ENCODE data around the gene POLE2.

DNA sequence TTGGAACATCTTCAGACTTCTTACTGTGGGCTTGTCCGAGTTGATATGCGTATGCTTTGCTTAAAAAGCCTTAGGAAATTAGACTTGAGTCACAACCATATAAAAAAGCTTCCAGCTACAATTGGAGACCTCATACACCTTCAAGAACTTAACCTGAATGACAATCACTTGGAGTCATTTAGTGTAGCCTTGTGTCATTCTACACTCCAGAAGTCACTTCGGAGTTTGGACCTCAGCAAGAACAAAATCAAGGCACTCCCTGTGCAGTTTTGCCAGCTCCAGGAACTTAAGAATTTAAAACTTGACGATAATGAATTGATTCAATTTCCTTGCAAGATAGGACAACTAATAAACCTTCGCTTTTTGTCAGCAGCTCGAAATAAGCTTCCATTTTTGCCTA, 80.4 kb downstream of the POLE2 start:
- TF ChIP-seq, protein P1, sequence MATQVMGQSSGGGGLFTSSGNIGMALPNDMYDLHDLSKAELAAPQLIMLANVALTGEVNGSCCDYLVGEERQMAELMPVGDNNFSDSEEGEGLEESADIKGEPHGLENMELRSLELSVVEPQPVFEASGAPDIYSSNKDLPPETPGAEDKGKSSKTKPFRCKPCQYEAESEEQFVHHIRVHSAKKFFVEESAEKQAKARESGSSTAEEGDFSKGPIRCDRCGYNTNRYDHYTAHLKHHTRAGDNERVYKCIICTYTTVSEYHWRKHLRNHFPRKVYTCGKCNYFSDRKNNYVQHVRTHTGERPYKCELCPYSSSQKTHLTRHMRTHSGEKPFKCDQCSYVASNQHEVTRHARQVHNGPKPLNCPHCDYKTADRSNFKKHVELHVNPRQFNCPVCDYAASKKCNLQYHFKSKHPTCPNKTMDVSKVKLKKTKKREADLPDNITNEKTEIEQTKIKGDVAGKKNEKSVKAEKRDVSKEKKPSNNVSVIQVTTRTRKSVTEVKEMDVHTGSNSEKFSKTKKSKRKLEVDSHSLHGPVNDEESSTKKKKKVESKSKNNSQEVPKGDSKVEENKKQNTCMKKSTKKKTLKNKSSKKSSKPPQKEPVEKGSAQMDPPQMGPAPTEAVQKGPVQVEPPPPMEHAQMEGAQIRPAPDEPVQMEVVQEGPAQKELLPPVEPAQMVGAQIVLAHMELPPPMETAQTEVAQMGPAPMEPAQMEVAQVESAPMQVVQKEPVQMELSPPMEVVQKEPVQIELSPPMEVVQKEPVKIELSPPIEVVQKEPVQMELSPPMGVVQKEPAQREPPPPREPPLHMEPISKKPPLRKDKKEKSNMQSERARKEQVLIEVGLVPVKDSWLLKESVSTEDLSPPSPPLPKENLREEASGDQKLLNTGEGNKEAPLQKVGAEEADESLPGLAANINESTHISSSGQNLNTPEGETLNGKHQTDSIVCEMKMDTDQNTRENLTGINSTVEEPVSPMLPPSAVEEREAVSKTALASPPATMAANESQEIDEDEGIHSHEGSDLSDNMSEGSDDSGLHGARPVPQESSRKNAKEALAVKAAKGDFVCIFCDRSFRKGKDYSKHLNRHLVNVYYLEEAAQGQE (IDR thresholded peaks at IDR 0.05; ENCODE audit: unreplicated experiment) = no peak
- TF ChIP-seq EZH2 (IDR thresholded peaks at IDR 0.05; ENCODE audit: low read depth, unreplicated experiment) = no peak
- TF ChIP-seq, protein P2, sequence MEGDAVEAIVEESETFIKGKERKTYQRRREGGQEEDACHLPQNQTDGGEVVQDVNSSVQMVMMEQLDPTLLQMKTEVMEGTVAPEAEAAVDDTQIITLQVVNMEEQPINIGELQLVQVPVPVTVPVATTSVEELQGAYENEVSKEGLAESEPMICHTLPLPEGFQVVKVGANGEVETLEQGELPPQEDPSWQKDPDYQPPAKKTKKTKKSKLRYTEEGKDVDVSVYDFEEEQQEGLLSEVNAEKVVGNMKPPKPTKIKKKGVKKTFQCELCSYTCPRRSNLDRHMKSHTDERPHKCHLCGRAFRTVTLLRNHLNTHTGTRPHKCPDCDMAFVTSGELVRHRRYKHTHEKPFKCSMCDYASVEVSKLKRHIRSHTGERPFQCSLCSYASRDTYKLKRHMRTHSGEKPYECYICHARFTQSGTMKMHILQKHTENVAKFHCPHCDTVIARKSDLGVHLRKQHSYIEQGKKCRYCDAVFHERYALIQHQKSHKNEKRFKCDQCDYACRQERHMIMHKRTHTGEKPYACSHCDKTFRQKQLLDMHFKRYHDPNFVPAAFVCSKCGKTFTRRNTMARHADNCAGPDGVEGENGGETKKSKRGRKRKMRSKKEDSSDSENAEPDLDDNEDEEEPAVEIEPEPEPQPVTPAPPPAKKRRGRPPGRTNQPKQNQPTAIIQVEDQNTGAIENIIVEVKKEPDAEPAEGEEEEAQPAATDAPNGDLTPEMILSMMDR (conservative IDR thresholded peaks at IDR 0.05; ENCODE audit: low read depth in 2 of 2) = no peak
- no peak for TF ChIP-seq POLR2AphosphoS5 (IDR thresholded peaks at IDR 0.05; ENCODE audit: low read depth)
- TF ChIP-seq JUNB (IDR thresholded peaks at IDR 0.05; ENCODE audit: unreplicated experiment) = no peak
- no peak for TF ChIP-seq EZH2phosphoT487 (IDR thresholded peaks at IDR 0.05; ENCODE audit: unreplicated experiment)
- no peak for TF ChIP-seq CREB1 (CRISPR knock-in tag; IDR thresholded peaks at IDR 0.05; ENCODE audit: low read depth)
- no peak for TF ChIP-seq ZNF114 (CRISPR knock-in tag; IDR thresholded peaks at IDR 0.05)
- no peak for TF ChIP-seq ZNF331 (CRISPR knock-in tag; IDR thresholded peaks at IDR 0.05; ENCODE audit: low read depth)
- TF ChIP-seq, protein P3, sequence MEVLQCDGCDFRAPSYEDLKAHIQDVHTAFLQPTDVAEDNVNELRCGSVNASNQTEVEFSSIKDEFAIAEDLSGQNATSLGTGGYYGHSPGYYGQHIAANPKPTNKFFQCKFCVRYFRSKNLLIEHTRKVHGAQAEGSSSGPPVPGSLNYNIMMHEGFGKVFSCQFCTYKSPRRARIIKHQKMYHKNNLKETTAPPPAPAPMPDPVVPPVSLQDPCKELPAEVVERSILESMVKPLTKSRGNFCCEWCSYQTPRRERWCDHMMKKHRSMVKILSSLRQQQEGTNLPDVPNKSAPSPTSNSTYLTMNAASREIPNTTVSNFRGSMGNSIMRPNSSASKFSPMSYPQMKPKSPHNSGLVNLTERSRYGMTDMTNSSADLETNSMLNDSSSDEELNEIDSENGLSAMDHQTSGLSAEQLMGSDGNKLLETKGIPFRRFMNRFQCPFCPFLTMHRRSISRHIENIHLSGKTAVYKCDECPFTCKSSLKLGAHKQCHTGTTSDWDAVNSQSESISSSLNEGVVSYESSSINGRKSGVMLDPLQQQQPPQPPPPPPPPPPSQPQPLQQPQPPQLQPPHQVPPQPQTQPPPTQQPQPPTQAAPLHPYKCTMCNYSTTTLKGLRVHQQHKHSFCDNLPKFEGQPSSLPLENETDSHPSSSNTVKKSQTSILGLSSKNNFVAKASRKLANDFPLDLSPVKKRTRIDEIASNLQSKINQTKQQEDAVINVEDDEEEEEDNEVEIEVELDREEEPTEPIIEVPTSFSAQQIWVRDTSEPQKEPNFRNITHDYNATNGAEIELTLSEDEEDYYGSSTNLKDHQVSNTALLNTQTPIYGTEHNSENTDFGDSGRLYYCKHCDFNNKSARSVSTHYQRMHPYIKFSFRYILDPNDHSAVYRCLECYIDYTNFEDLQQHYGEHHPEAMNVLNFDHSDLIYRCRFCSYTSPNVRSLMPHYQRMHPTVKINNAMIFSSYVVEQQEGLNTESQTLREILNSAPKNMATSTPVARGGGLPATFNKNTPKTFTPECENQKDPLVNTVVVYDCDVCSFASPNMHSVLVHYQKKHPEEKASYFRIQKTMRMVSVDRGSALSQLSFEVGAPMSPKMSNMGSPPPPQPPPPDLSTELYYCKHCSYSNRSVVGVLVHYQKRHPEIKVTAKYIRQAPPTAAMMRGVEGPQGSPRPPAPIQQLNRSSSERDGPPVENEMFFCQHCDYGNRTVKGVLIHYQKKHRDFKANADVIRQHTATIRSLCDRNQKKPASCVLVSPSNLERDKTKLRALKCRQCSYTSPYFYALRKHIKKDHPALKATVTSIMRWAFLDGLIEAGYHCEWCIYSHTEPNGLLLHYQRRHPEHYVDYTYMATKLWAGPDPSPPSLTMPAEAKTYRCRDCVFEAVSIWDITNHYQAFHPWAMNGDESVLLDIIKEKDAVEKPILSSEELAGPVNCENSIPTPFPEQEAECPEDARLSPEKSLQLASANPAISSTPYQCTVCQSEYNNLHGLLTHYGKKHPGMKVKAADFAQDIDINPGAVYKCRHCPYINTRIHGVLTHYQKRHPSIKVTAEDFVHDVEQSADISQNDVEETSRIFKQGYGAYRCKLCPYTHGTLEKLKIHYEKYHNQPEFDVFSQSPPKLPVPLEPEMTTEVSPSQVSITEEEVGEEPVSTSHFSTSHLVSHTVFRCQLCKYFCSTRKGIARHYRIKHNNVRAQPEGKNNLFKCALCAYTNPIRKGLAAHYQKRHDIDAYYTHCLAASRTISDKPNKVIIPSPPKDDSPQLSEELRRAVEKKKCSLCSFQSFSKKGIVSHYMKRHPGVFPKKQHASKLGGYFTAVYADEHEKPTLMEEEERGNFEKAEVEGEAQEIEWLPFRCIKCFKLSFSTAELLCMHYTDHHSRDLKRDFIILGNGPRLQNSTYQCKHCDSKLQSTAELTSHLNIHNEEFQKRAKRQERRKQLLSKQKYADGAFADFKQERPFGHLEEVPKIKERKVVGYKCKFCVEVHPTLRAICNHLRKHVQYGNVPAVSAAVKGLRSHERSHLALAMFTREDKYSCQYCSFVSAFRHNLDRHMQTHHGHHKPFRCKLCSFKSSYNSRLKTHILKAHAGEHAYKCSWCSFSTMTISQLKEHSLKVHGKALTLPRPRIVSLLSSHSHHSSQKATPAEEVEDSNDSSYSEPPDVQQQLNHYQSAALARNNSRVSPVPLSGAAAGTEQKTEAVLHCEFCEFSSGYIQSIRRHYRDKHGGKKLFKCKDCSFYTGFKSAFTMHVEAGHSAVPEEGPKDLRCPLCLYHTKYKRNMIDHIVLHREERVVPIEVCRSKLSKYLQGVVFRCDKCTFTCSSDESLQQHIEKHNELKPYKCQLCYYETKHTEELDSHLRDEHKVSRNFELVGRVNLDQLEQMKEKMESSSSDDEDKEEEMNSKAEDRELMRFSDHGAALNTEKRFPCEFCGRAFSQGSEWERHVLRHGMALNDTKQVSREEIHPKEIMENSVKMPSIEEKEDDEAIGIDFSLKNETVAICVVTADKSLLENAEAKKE (CRISPR knock-in tag; IDR thresholded peaks at IDR 0.05) = no peak
- TF ChIP-seq, protein P4, sequence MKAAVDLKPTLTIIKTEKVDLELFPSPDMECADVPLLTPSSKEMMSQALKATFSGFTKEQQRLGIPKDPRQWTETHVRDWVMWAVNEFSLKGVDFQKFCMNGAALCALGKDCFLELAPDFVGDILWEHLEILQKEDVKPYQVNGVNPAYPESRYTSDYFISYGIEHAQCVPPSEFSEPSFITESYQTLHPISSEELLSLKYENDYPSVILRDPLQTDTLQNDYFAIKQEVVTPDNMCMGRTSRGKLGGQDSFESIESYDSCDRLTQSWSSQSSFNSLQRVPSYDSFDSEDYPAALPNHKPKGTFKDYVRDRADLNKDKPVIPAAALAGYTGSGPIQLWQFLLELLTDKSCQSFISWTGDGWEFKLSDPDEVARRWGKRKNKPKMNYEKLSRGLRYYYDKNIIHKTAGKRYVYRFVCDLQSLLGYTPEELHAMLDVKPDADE (IDR thresholded peaks at IDR 0.05) = no peak
- TF ChIP-seq STAT1 (IDR thresholded peaks at IDR 0.05; ENCODE audit: unreplicated experiment) = no peak
- no peak for TF ChIP-seq NANOG (IDR thresholded peaks at IDR 0.05; ENCODE audit: borderline replicate concordance)

Data from GM23338 (cell line).